Stimulated activated naive CD4-positive, alpha-beta T cell treated with Interleukin-2 at 50 U/mL for 16 hours (primary cell): Measurements from ENCODE around the gene IQUB.
"Not testable (repeated sequence)": the region's sequence is repeated elsewhere in the genome, so short reads cannot be mapped to it uniquely, and the experiment has no call there.

Experiments
- DNase-seq: peaks from one replicate; lab custom pipeline; 2025; lab: John Stamatoyannopoulos, UW

The IQUB gene

DNA sequence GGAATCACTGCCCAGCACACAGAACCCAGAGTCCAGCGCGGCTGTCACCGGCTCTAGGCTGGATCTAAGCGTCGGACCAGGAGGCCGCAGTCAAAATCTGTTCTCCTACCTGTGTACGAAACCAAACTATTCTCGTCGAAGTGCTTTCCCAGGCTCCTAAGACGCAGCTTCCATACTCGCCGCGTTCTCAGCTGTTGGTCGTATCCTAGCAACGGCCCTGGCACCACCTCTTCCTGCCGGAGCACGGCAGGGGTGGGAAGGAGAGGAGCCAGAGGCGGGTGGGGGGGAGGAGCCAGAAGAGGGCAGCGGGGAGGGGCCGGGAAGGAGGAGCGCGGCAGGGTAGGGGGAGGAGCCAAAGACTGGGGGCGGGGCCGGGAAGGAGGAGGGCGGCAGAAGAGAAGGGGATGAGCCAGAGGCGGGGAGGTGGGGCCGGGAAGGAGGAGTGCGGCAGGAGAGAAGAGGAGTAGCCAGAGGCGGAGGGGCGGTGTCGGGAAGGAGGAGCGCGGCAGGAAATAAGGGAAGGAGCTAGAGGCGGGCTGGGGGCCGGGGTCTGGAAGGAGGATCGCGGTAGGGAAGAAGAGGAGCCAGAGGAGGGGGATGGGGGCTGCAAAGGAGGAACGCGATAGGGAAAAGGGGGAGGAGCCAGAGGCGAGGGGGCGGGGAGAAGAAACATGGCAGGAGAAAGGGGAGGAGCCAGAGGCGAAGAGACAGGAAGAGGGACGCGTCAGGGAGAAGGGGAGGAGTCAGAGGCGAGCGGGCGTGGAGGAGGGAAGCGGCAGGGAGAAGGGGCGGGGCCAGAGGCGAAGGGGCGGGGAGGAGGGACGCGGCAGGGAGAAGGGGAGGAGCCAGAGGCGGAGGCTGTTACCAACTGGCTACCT is at the start of gene IQUB:
TSS of gene IQUB (minus strand) at position 213 of the 878 bp plus-strand sequence. CDS start 22,255 bp downstream, outside the sequence.
- DNase-seq, result peak; percentile 98

DNA sequence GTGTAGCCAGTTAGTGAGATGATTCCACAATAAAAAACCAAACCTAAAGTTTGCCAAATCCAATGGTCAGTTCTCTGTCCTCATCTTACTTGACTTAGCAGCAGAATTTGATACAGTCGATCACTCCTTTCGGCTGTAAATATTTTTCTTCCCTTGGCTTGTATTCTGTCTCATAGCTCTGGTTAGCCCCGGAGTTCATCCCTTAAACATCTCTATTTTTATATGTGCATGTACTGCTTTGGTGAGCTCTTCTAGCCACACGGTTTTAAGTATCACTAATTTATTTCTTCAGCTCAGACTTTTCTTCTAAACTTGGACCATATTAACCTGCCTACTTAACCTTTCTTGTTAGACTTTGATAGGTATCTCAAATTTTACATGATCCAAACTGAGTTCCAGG is 49.4 kb upstream of the IQUB start:
- DNase-seq, result no peak

- no peak for DNase-seq
These were observed 46.7 kb upstream of the IQUB start for GRCh38 chr7:123581162-123581459.

GRCh38 chr7:123580406-123581161 is 46.2 kb upstream of the IQUB start:
- DNase-seq, result no peak

DNA sequence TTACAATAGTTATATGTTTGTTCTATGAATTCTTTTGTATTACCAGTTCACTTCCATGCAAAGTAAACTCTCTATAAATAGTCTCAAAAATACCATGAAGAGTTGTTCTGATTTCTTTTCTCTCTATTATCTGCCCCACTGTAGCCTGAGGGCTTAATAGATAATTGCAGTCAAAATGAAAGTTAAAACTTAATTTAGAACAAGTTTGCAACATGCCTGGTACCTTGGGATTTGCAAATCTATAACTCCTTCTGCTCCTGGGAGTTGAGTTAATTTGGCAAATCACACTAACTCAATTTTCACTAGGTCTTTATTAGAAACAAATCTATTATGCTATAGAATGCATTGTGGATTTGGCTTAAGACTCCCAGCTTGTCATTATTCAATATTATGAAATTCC is 45.0 kb upstream of the IQUB start:
- DNase-seq, result no peak

DNA sequence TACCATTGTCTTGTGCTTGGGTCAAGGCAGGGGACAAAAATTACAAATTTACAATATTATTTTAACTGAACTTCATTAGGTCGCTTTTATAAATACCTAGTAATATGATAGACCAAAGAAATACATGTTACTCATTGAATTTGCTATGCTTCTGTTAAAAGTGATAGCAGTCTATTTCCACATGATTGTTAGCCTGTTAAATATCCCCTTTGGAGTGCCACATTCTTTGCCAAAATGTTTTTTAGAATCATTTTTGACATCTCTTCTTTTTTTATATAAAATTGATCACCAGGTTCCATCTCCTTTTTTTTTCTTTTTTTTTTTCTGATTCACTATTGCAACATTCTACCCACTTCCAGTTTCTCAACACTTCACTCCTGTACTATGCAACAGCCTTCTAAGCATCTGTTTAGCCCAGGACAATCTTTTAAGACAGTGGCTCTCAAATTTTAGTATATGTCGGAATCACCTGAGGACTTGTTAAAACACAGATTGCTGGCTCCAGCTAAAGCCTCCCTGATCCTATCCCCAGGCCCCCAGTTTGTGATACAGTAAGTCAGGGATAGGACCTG is 39.6 kb upstream of the IQUB start:
- DNase-seq, result no peak

- no peak for DNase-seq
These were observed 38.9 kb upstream of the IQUB start for GRCh38 chr7:123573341-123573740.

- DNase-seq, result no peak
These were observed 37.3 kb upstream of the IQUB start for GRCh38 chr7:123571684-123572083.

DNA sequence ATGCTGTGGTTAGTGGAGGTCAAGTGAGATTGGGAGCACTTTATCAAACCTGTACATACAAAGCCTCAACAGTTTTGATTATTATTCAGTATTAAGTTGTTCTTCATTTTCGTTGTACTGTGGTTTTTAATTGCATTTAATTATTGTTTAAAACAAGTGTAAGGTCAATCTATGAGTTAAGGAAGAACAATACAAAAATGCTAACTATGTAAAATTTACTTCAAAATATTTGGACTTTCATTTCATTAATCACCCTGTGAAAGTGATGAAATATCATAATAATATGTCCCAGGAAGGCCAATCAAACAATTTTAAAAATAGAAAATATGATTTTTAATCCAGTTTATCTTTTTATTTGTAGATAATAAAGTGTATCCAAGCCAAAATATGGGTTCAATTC is 36.8 kb upstream of the IQUB start:
- no peak for DNase-seq

- DNase-seq, result no peak
These were observed 36.2 kb upstream of the IQUB start for GRCh38 chr7:123570390-123571182.

DNA sequence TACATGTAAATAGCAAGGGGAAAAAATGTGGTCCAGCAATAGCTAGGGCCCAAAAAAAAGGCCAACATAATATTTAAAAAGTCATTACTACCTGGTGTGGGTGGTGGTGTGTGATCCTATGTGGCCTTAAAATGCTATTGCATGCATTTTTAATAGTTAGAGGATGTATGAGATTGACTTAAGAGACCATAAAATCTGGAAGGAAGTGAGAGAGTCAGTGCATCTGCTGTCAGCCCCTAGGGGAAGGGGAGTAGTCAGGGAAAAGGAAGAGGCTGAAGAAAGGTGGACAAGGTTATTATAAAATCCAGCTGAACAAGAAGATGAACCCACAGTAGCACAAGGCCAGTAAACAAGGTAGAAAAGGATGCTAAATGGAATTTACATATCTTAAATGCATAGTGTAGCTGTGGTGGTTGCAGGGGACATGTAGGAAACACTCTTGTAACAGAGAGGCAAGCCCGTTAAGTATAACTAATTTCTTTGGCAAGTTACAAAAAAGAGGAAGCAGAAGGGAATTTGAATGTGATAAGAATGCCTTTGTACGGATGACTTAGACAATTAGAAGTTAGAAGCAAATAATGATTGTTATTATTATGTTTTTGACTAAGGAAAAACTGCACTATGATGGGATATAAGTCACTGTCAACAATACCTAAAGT is 35.1 kb upstream of the IQUB start:
- no peak for DNase-seq

DNA sequence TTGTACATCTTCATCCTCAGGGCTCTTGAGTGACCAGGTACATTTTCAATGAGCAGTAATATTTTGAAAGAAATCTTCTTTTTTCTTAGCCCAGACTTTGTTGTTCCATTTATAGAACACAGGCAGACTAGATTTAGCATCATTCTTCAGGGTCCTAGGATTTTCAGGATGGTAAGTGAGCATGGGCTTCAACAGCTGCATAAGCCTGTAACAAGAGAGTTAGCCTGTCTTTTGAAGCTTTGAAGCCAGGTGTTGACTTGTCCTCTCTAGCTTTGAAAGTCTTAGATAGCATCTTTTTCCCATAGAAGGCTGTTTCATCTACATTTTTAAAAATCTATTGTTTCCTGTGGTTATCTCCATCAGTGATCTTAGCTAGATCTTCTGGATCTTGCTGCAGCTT is 27.7 kb upstream of the IQUB start:
- no peak for DNase-seq

GRCh38 chr7:123558289-123558874 is 24.0 kb upstream of the IQUB start:
- DNase-seq, result no peak

- peak; percentile 97 for DNase-seq
These were observed 23.2 kb upstream of the IQUB start, which contains the start of gene NDUFA5 for GRCh38 chr7:123557398-123558288. TSS of gene NDUFA5 (minus strand) at chr7:123557818. CDS start at chr7:123557795, 23 bp downstream.

GRCh38 chr7:123557016-123557397 is 22.6 kb upstream of the IQUB start:
- no peak for DNase-seq

GRCh38 chr7:123555484-123555883 is 21.1 kb upstream of the IQUB start:
- DNase-seq, result no peak

- no peak for DNase-seq
These were observed 18.8 kb upstream of the IQUB start for GRCh38 chr7:123553159-123553558.

DNA sequence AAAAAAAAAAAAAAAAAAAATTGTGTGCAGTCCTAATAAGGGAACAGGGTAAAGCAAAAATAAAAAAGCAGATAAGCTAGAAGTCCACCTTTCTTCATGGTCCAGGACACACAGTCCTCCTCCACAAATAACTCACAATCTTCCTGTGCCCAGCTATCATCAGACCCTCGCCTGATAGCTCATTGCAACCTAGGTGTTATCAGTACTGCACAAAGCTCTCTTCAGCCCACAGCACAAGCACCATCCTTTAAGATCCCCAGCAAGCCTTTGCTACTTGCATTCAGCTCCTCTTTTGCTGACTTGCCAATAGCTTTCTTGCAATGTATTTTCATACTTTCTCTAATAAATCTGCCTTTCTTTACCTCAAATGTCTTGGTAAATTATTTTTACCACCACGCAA is 18.2 kb upstream of the IQUB start:
- DNase-seq, result no peak

DNA sequence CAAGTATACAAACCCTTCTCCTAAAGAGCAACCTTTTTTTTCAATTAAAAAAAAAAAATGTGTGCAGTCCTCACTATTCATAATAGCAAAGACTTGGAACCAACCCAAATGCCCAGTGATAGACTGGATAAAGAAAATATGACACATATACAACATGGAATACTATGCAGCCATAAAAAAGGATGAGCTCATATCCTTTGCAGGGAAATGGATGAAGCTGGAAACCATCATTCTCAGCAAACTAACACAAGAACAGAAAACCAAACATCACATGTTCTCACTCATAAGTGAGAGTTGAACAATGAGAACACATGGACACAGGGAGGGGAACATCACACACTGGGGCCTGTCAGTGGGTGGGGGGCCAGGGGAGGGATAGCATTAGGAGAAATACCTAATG is 17.7 kb upstream of the IQUB start:
- not testable (repeated sequence) for DNase-seq

DNA sequence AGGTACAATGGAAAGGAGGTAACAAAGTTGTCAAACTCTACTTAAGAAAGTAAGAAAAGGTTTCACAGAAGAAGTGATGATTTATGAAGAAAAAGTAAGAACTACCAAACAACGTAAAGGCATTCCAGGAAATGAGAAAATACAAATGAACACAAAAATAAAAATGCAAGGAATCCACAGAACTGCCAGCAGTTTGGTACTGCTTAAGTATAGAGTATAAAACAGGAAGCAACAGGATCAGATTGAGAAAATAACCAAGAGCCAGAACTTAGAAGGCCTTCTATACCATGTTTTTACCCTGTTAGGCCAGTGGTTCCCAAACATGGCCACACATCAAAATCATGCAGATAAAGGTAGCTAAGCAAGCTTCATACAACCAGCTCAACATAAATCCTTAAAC is 14.0 kb upstream of the IQUB start:
- DNase-seq, result no peak
